Heart left ventricle (tissue), 13 donors: ENCODE data around the gene LTN1.

Experiments used
- POLR2A ChIP-seq, 2 donors: fragments of 450-650 bp; IDR thresholded peaks; one replicate each; pipeline ENCODE4 v1.6.1; 2017; ENCODE audit warnings: antibody characterized with exemption in 2 of 2, mild to moderate bottlenecking in 2 of 2, moderate library complexity in 2 of 2
- TF ChIP-seq, protein P1 (sequence below), 12 donors: fragments of 200-600 bp; sonication (generic) in 4 of 12; IDR thresholded peaks; one replicate each; pipeline versions ENCODE4 v1.5.0 to v1.8.0; 2018 to 2022; ENCODE audit warnings: antibody characterized with exemption in 12 of 12, mild to moderate bottlenecking in 5 of 12
- donor health status: ischemic (EF 13 %, LVEDD 7.1; RV severe dilation, severe dysfunction).
- donor health status: DM: no; HTN: yes; CAD: no.
- donor health status: DM: no; HTN: no; CAD: no.
- donor health status: ischemic (EF 25% LVEDD 6.9; RV normal size, moderate dysfunction).
- donor health status: ischemic (EF 25% LVEDD 5.7; RV mildly dilated, moderate dysfunction).
- donor health status: ischemic (EF 35%, LVEDD 5.7; RV mildly dilated, moderate dysfunction).
- donor health status: nonischemic (EF 11% LVEDD 7.7; RV severe dilation, severe dysfunction).
- donor health status: DM: yes; HTN: yes; CAD: no.
- donor health status: PGD.
- donor health status: ischemic (EF 29% LVEDD 5.4; RV normal size, mild dysfunction).
- donor health status: nonischemic (EF 23%, LVEDD 6.1; RV moderate dilation, normal function).

DNA sequence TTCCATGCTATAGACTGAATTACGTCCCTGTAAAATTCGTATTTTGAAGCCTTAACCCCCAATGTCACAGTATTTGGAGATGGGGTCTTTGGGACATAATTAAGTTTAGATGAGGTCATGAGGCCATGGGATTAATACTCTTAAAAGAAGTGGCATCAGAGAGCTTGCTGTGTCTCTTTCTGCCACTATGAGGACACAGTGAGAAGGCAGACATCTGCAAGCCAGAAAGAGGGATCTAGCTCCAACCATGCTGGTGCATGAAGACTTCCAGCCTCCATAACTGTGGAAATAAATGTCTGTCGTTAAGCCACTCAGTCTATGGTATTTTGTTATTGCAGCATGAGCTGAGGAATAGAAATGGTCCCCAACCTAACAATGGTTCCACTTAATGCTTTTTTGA, 99.0 kb downstream of the LTN1 start:
- TF ChIP-seq POLR2A (IDR thresholded peaks at IDR 0.05) = no peak
- TF ChIP-seq, protein P1, sequence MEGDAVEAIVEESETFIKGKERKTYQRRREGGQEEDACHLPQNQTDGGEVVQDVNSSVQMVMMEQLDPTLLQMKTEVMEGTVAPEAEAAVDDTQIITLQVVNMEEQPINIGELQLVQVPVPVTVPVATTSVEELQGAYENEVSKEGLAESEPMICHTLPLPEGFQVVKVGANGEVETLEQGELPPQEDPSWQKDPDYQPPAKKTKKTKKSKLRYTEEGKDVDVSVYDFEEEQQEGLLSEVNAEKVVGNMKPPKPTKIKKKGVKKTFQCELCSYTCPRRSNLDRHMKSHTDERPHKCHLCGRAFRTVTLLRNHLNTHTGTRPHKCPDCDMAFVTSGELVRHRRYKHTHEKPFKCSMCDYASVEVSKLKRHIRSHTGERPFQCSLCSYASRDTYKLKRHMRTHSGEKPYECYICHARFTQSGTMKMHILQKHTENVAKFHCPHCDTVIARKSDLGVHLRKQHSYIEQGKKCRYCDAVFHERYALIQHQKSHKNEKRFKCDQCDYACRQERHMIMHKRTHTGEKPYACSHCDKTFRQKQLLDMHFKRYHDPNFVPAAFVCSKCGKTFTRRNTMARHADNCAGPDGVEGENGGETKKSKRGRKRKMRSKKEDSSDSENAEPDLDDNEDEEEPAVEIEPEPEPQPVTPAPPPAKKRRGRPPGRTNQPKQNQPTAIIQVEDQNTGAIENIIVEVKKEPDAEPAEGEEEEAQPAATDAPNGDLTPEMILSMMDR (IDR thresholded peaks at IDR 0.05) = no peak
